GM19239 (cell line): ENCODE measurements around the gene LYRM9.

Experiments
- DNase-seq: peaks from one replicate; pipeline ENCODE4 v3.0.0; 2011; ENCODE audit warnings: low spot score; ENCODE audit not compliant: insufficient read length
- FAIRE-seq: peaks from 2 replicates; lab custom pipeline; 2011; peaks lifted over from hg19 to GRCh38; lab: Jason Lieb, UNC

The LYRM9 gene

DNA sequence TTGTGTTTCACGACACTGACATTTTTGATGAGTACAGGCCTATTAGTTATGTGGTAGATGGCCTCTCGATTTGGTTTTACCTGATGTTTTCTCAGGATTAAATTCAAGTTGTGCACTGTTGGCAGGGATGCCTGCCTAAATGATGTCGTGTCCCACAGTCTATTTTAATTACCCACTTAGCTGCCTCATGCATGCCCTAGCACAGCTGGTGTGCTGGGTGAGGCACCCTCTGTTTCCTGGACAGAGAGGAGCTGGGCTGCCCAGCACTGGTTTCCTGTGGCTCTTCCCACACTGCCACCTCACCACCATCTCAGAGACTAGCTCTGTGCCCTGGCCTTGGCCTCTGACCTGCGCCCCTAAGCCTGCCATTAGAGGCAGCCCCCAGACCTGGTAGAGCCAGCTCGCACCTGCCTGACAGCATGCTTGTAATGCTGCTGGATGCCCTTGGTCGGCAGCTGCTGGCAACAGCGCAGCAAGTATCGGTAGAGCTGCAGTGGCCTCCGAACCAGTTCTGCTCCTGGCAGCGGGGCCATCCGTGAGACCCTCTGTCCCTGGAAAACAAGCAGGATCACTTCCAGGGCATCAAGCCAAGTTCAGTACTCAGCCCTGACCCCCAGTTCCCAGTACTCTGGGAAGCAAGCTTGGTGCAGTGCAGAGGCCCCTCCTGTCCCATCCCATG, 10.9 kb downstream of the LYRM9 start:
- DNase-seq (no peak), FAIRE-seq (no peak)

DNA sequence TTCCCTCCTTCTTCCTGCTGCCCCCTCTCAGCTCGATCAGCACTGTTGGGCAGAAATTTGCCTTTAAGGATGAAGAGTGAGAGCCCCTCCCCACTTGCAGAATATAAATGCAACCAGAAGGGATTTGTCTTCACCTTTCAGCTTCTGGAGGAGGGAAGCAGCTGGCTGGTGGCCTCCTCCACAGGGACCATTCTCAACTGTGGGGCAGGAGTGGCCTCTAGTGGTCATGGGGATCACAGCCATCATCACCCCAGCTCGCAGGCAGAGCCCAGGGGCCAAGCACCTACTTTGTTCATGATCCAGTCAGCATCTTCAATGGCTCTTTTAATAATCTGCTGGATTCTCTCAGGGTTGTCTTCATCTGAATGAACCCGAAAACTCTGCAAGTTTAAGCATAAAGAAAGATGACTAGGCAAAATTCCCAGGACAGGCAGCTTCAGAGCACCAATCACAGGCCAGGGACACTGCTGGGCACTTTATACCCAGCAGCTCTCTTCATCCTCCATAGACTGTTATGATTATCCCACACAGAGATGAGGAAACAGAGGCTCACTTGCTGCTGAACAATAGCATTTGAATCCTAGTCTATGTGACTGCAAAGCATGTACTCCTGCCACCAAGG, 13.1 kb downstream of the LYRM9 start:
- peak; percentile 72 for DNase-seq
- FAIRE-seq, result peak; percentile 83

DNA sequence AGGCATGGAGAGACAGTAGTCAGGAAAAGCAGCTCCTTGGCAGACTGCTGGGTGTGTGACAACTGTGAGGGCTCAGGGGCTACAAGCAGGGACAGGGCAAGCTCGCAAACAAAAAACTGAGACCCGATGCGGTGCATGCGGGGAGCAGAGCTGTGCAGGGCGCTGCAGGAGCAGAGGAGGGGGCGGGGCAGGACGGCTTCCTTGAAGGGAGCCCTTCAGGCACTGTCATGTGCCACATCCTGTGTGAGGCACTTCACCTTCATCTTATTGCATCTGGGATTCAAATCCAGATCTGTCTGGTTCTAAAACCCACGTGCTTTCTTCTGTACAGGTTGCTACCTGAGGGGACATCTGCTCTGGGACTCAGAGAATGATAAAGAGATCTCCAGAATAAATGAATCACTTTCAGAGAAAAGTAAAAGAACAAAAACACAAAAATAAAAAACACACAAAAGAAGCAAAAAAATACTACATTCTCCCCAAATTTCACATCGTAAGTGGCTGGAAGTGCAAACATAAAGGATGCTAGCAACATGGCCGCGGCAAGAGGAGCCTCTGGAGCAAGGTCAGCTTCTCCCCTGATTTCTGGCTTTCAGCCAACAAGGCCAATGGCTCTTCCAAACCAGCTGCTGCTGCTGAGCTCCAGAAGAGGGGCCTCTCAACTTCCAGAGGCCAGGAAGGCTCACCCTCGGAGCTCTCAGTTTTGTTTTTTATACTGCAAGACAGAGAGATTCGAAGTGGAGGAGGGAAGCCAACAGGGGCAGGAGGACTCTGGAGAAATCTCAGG, 14.2 kb downstream of the LYRM9 start:
- DNase-seq (no peak), FAIRE-seq (no peak)

DNA sequence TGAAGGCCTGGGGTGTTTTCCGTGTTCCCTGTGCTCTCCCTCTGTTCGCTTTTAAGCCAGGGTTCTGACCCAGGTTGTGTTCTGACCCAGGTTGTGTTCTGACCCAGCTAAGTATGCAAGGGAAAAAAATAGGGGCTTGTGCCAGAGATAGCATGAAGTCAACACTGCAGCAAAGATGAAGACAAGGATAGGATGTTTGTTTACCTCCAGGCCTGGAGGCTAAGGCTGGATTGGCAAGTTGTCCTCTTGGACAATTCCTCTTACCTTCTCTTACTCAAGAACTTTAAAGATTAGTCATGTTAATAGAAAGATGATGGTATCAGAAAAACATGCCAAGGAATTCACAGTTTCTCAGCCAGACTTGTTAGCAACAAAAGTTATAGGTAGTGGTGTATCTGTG, 19.4 kb downstream of the LYRM9 start:
- no peak for FAIRE-seq
- DNase-seq, result no peak

DNA sequence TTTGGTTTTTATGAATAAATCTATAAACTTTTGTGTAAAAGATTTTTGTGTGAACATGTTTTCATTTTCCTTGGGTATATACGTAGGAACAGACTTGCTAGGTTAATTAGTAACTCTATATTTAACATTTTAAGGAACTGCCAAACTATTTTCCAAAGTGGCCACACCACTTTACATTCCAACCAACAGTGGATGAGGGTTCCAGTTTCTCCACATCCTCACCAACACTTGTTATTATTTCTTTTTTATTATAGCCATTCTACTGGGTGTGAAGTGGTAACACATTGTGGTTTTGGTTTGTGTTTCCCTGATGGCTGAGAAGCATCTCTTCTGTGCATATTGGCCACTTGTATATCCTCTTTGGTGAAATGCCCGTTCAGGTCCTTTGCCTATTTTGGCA, 20.0 kb downstream of the LYRM9 start:
- DNase-seq, result no peak
- no peak for FAIRE-seq

DNA sequence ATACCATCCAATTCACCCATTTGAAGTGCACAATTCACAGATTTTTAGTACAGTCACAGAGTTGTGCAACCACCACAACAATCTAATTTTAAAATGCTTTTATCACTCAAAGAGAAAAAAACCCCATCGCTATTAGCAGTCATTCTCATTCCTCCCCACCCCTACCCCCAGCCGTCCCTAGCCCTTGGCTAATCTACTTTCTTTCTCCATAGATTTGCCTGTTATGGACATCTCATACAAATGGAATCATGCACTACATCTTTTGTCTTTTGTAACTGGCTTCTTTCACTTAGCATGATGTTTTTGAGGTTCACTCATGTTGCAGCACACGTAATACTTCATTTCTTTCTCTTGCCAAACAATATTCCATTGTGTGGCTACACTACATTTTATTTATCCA, 20.4 kb downstream of the LYRM9 start:
- FAIRE-seq, result no peak
- DNase-seq, result no peak

DNA sequence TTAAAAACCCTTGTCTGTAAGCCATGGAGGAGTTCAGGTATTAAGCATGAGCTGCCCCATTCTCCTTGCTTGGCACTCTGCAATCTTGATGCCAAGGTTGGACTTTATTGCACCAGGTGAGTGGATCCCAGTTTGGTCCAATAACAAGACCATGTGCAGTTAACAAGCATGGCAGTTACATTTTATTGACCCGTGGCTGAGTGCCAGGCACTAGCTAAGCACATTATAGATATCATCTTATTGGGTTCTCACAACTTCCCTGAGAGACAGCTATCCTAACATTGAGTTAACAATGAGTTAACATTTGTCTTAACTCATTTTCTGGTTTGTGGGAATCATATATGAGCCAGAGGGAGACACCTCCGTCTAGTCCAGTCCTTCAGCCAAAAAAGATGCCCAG, 21.8 kb downstream of the LYRM9 start:
- no peak for FAIRE-seq
- no peak for DNase-seq

DNA sequence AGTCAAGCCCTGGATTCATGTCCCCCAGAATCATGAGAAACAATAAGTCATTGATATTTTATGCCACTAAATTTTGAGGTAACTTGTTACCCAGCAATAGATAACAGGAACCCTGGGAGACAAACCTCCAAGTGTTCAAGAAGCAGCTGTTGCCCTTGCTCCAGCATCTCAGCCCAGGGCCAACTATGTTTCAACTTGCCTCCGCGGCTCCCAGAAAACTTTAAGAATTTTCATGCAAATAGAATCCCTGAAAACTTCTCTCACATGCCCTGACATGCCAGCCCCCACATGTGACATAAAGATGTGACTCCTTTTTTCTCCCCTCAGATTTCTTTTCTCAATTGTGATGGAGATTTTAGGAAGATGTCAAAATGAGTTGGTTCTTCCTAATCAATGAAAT, 22.8 kb downstream of the LYRM9 start:
- no peak for FAIRE-seq

DNA sequence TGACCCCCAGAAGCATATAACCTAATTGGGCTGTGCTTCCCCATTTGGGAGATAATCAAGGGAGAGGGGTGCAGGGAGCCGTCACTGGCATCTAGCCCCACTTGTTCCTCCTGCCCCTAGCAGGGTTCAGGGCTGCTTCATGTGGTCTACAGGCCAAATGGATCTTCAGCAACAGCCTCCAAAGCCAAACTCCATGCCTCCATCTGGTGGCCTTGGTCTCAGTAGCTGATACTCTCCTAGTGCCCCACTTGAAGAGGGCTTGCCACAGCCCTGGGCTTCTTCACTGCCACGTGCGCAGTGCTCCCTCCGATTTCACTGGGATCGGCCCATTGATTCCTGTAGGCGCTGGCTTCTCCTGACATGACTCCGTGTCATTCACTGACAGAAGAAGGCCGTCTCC, 24.6 kb downstream of the LYRM9 start:
- no peak for DNase-seq
- FAIRE-seq, result no peak

More for the DNA sequence above, 22.8 kb downstream of the LYRM9 start:
- DNase-seq, result no peak

DNA sequence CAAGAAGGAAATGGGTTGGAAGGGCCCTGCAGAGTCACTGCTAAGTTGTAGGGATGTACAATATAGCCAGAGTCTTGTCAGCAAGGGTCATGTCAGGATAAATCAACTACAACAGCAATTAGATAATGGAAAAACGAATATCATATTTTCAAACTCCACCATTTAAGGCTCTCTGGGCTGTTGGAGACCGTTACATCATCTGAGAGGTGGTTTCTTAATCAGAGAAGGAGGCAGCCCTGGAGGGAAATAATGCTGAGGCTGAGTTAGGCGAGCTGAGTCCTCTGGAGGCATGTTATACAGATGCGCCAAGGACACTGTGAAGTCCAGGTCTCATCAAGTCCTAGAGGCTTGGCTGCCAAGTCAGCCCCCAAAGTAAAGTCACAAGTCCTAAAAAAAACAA, 30.3 kb downstream of the LYRM9 start:
- FAIRE-seq (no peak), DNase-seq (no peak)

DNA sequence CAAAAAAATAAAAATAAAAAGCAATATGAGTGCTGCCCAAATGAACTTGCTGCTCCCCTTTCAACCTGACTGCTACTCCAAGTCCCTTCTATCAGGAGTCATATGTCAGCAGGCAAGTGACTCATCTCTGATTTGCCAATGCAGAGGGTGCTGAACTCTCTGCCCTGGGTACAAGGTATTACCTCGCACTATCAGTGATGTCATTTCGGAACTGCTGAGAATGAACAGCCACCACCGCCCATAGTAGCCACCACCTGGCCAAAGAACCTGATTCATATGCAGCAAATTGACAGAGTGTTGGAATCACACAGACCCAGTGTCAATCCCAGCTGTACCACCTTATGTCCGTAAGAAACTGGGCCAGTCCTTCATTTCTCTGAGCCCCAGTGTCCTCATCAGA, 31.2 kb downstream of the LYRM9 start:
- FAIRE-seq (no peak), DNase-seq (no peak)

DNA sequence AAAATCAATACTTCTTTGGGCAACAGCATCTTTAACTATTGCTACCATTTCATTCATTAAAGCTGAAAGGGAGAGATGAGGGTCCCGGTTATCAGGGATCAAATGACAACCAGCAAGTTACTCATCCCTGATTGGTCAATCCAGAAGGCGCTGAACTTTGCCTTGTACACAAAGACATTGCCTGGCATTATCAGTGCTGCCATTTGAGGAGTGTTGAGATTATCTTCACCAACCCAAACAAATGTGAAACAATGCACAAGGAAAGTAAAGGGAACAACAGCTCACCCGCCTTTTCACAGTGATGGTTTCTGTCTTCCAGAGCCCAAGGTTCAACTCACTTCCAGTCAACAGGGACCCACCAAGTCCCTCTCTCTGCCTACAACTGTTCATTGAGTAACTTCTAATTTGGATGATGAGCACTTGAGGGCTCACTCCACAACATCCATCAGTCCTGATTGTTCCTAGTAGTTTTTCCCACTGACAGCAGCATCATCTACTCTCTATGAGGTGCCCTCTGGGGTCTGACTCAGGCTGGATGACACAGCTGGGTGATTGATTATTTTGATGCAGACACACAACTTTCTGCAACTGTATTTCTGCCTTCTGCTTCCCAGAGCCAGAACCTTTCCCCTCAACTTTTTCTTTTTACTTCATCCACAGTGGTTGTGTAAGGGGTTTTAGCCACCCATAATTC, 32.0 kb downstream of the LYRM9 start:
- FAIRE-seq (no peak), DNase-seq (no peak)

DNA sequence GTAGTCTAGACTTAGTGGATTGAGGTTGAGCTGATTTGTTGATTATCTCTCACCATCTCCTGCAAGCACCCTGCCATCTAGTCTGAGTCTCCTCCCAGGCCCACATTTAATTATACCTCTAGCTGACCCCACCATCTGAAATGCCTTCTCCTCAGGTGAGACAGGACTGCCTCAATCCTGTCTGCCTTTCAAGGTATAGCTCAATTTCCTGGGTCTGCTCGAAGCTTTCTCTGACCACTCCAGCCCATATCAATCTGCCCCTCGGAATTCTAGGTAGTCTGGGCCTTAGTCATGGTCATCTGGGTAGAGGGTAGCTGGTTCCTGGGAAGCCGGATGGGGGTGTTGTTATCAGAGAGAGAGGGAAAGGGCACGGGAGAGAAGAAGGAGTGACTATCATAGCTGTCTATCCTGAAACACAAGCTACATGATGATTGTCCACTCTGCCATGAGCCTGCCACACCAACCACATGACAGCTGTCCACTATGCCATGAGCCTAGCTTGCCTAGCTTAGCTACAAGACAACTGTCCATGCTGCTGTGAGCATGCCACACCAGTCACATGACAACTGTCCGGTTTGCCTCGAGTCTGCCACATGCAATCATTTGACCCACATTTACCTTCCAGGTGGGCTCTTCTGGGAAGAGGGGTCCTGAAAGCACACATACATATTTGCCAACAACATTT, 34.4 kb downstream of the LYRM9 start:
- DNase-seq (no peak), FAIRE-seq (no peak)

DNA sequence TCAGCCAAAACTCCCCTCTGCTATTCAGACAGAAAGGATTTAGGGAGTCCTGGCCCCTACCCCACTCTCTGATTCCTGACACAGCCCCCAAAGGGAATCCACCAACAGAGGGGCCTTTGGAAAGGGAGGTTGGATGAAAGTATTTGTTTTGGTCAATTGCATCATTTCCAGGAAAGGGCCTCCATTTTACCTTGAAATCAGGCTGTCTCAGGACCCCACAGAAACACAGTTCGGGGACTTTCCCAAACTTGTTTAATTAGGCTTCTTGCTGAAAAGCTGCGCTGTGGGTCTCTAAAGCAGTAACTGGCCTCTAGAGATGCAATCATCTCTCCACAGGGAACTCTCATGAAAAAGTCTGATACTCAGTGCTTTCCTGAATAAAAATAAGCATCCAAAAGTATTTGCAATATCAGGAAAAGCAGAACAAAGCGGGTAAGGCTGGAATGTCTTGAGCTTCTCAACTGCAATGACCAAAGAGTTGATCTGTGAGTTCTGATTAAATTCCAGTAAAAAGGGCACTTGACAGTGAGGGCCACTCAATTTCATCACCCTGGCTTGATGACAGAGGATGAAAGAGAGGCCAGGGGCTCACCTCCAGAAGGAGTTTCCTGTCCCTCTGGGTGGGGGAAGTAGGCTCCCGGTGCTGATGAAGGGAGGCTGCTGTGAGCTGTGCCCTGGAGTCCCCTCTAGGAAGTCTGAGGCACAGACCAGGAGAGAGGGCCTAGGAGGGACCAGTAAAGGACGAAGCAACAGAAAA, 36.3 kb downstream of the LYRM9 start:
- no peak for DNase-seq
- FAIRE-seq, result no peak

DNA sequence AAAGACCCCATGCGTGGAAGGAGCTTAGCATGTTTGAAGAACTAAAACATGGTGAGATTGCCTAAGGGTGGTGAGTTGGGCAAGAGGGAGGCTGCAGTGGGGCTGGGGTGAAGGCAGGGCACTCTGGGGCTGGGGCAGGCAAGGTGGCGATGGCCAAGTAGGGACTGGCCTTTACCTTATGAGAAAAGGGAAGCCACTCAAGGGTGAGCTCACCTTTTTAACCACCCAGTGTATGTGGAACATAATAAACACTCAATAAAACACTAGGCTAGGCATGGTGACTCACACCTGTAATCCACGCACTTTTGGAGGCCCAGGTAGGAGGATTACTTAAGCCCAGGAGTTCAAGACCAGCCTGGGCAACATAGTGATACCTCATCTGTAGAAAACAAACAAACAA, 37.7 kb downstream of the LYRM9 start:
- FAIRE-seq (no peak), DNase-seq (no peak)

DNA sequence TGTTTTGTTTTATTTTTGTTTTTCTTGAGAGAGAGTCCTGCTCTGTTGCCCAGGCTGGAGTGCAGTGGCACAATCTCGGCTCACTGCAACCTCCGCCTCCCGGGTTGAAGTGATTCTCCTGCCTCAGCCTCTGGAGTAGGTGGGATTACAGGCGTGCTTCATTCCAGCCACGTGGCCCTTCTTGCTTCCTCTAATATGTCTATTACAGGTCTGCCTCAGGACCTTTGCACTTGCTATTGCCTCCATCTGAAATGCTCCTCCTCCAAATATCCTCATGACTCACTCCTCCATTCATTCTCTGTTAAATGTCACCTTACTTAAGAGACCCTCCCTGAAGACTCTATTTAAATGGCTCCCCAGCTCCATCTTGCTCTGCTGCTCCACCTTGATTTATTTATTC, 39.0 kb downstream of the LYRM9 start:
- FAIRE-seq (no peak), DNase-seq (no peak)

DNA sequence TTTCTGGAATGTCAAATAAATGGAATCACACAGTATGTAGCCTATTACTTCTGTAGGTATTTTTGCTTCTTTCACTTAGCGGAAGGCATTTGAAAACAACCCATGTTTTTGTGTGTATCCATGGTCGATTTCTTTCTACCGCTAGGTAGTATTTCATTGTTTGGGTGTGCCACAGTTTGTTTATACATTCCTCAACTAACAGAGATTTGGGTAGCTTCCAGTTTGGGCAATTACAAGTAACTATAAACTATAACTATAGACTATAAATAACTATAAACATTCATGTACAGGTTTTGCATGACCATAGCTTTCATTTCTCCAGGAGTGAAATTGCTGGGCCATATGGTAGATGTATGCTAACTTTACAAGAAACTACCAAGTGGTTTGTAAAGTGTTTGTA, 40.1 kb downstream of the LYRM9 start:
- no peak for FAIRE-seq
- DNase-seq, result no peak

DNA sequence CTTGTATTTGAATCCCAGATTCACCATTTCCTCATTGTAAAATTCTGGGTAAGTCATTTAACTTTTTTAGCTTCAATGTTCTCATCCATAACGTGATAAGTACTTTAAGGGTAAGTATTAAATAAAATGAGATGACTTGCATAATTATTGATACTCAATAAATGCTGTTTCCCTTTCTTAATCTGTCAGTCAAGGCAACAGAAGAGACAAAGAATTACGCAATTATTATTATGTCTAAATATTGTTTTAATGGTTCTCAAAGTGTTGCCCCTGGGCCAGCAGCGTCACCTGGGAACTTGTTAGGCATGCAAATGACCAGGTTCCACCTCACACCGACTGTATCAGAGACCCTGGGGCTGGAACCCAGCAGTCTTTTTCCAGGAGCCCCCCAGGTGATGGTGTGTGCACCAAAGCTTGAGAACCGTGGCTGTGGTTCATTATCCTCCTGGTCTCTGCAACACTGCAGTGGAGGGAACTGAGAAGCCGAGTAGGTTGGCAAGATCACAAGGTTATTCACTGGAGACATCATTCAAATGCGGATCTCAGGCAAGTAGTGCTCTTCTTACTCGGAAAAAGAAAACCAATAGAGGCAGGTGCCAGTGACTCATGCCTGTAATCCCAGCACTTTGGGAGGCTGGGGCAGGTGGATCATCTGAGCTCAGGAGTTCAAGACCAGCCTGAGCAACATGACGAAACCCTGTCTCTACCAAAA, 43.5 kb downstream of the LYRM9 start:
- FAIRE-seq, result no peak
- no peak for DNase-seq

DNA sequence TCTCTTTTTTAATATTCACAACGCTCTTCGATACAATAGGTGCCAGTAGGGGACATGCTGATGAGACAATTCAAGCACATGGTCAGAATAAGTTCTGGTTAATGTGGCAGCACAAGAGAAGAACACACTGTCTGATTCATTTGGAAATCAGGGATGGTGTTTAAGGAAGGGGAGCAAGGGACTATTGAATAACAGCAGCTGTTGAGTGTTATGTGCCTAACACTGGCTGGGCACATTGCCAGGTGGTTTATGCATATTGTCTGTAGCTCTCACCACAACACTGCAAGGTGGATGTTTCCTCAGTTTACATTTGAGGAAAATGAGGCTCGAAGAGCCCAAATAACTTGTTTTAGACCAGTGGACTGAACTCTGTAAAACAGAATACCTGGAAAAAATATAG, 44.2 kb downstream of the LYRM9 start:
- FAIRE-seq (no peak), DNase-seq (no peak)
